GM12892 (cell line): Measurements from ENCODE around the gene RALA.

Experiments
- POLR2A ChIP-seq: IDR thresholded peaks from 2 replicates; pipeline ENCODE4 v1.6.1; 2011; ENCODE audit warnings: low read depth, low read length, control low read depth
- POLR2AphosphoS5 ChIP-seq: IDR thresholded peaks from 2 replicates; pipeline ENCODE4 v1.6.1; 2011; ENCODE audit warnings: low read depth, low read length, control low read depth

- TF ChIP-seq POLR2A (no peak), POLR2AphosphoS5 (no peak)
Observed at GRCh38 chr7:39592586-39592985, 30.8 kb upstream of the RALA start.
